GM12878 (cell line): ENCODE data around the gene PDZD2. TPM values are rescaled to one million over a fixed set of nuclear protein-coding genes. Genes with fewer than 3 reads are reported as not detected.

Source experiments
- ATAC-seq: fragments of 200-7000 bp; cut with Tn5 transposase; 3 replicates; pipeline ENCODE4 v1.9.1; 2020; ENCODE audit warnings: mild to moderate bottlenecking, moderate library complexity
- BruUV-seq: library from RNA; stranded (reverse); fragments of 400-500 nt; replicated peaks from 2 replicates; lab custom pipeline; 2021; lab: Mats Ljungman, UMichigan
- CTCF ChIA-PET: fragments of 300-600 bp; sonication (Branson Sonifier 250); formaldehyde crosslinking; extraction: SDS; loops from one replicate; lab custom pipeline; 2021; ENCODE audit warnings: inconsistent platforms; lab: Yijun Ruan, JAX
- POLR2A ChIA-PET: fragments of 350-600 bp; formaldehyde crosslinking; extraction: SDS; loops from one replicate; lab custom pipeline; 2021; ENCODE audit warnings: inconsistent platforms; lab: Charles Lee
- RAD21 ChIA-PET: fragments of 300-600 bp; sonication (Branson Sonifier 250); formaldehyde crosslinking; loops from one replicate; lab custom pipeline; 2023; ENCODE audit warnings: antibody characterized with exemption; ENCODE audit not compliant: unreplicated experiment; lab: Charles Lee
- SMC1A ChIA-PET: fragments of 300-600 bp; sonication (Branson Sonifier 250); formaldehyde crosslinking; loops from one replicate; lab custom pipeline; 2023; ENCODE audit not compliant: unreplicated experiment, uncharacterized antibody; lab: Charles Lee
- DNase-seq: peaks from one replicate; pipeline ENCODE4 v3.0.0-alpha.2; 2011; ENCODE audit warnings: low read depth, low spot score
- FAIRE-seq: peaks from 3 replicates; lab custom pipeline; 2011; peaks lifted over from hg19 to GRCh38; lab: Jason Lieb, UNC
- H2AFZ ChIP-seq: 2 replicates; pipeline ENCODE4 v1.6.0; 2011; ENCODE audit warnings: low read depth, low read length, control low read depth; ENCODE audit not compliant: control insufficient read depth
- H3K27ac ChIP-seq: 2 replicates; pipeline ENCODE4 v1.5.1; 2011; ENCODE audit warnings: control low read depth; ENCODE audit not compliant: control insufficient read depth, insufficient read depth
- H3K27me3 ChIP-seq, 2 experiments: replicated peaks in 1 of 2; 2 replicates each; pipeline versions ENCODE4 v1.6.0 to v1.6.1; 2011; ENCODE audit warnings: low read length in 1 of 2; ENCODE audit not compliant: control insufficient read depth in 2 of 2, insufficient read depth in 2 of 2
- H3K36me3 ChIP-seq, 2 experiments: 2 replicates each; pipeline ENCODE4 v1.5.1; 2011; ENCODE audit warnings: low read length in 1 of 2; ENCODE audit not compliant: control insufficient read depth in 2 of 2, insufficient read depth in 2 of 2
- H3K4me1 ChIP-seq: 2 replicates; pipeline ENCODE4 v1.6.1; 2011; ENCODE audit warnings: mild to moderate bottlenecking, low read length, moderate library complexity, mixed read lengths; ENCODE audit not compliant: control insufficient read depth, insufficient read depth
- H3K4me2 ChIP-seq: 2 replicates; pipeline ENCODE4 v1.6.0; 2011; ENCODE audit warnings: control low read depth; ENCODE audit not compliant: control insufficient read depth, insufficient read depth
- H3K4me3 ChIP-seq: fragments of 200-600 bp; sonication (generic); 2 replicates; pipeline ENCODE4 v1.5.1; 2016
- H3K79me2 ChIP-seq: 2 replicates; pipeline ENCODE4 v1.6.0; 2011; ENCODE audit warnings: low read length; ENCODE audit not compliant: control insufficient read depth, insufficient read depth
- H3K9ac ChIP-seq: 2 replicates; pipeline ENCODE4 v1.8.0; 2011; ENCODE audit warnings: low read length, control low read depth, mixed read lengths; ENCODE audit not compliant: control insufficient read depth, insufficient read depth
- H3K9me3 ChIP-seq: replicated peaks from 3 replicates; pipeline ENCODE4 v1.5.1; 2011; ENCODE audit warnings: mild to moderate bottlenecking, low read length; ENCODE audit not compliant: control insufficient read depth, insufficient read depth
- H4K20me1 ChIP-seq: 2 replicates; pipeline ENCODE4 v1.6.0; 2011; ENCODE audit not compliant: control insufficient read depth, insufficient read depth
- FOXK2 ChIP-seq: fragments of 450-650 bp; IDR thresholded peaks from 2 replicates; pipeline ENCODE4 v1.6.1; 2017; ENCODE audit warnings: mild to moderate bottlenecking, moderate library complexity
- HCFC1 ChIP-seq: fragments of 150-350 bp; IDR thresholded peaks from 2 replicates; pipeline ENCODE4 v1.6.1; 2014; ENCODE audit warnings: low read length
- MTA2 ChIP-seq: fragments of 450-650 bp; IDR thresholded peaks from 2 replicates; pipeline ENCODE4 v1.6.1; 2016; ENCODE audit warnings: low read depth, mild to moderate bottlenecking, moderate library complexity
- SMC3 ChIP-seq: IDR thresholded peaks from 2 replicates; pipeline ENCODE4 v1.6.1; 2011; ENCODE audit warnings: low read length, improper control_type of control experiment, borderline replicate concordance
- YBX1 ChIP-seq: fragments of 450-650 bp; IDR thresholded peaks from 2 replicates; pipeline ENCODE4 v1.6.1; 2016; ENCODE audit warnings: antibody characterized with exemption
- ZBED1 ChIP-seq: IDR thresholded peaks from 2 replicates; pipeline ENCODE4 v1.6.1; 2016; ENCODE audit warnings: borderline replicate concordance
- WGBS: methylation state at CpG from one replicate; pipeline ENCODE4 v1.1.6; 2016; ENCODE audit warnings: low lambda C conversion rate; ENCODE audit not compliant: insufficient replicate concordance, insufficient coverage; ENCODE audit errors: missing lambda C conversion rate; 5-methylcytosine and 5-hydroxymethylcytosine counted together
- in situ Hi-C: fragments of 300-500 bp; cut with MboI; formaldehyde crosslinking; loops from 9 replicates; pipeline ENCODE4 v1.14.3; 2018; ENCODE audit warnings: mixed read lengths
- intact Hi-C: fragments of 100-400 bp; cut with micrococcal nuclease; formaldehyde crosslinking; loops from one replicate; pipeline ENCODE4 v1.14.2; 2022; ENCODE audit not compliant: unreplicated experiment
- polyA plus RNA-seq, 11 experiments: library from polyadenylated mRNA; depleted of rRNA in 4 of 11; unstranded in 6 of 11; stranded (reverse) in 5 of 11; fragments of >200 nt; fragmentation: Nextera tagmentation in 4 of 11; fragmentation: Illumina TruSeq in 1 of 11; extraction: Ambion mirVana in 4 of 11; extraction: Trizol in 1 of 11; gene quantifications; 1 replicate in 1 of 11; 2 replicates in 10 of 11; pipeline versions ENCODE4 v1.2.1 to v1.2.3, GENCODE V29; 2011 to 2016; ENCODE audit warnings: inconsistent platforms in 2 of 11, missing spikeins in 2 of 11, low read depth in 1 of 11
- total RNA-seq, 4 experiments: library from RNA; depleted of rRNA in 3 of 4; stranded (reverse); fragments of >200 nt in 3 of 4; fragmentation: Illumina TruSeq in 1 of 4; extraction: Trizol in 1 of 4; gene quantifications; 2 replicates each; pipeline versions ENCODE4 v1.2.1 to v1.2.3, GENCODE V29; 2013 to 2021
- TF ChIP-seq, protein P1 (sequence below): fragments of 450-650 bp; IDR thresholded peaks from 2 replicates; pipeline ENCODE4 v1.6.1; 2017; ENCODE audit warnings: mild to moderate bottlenecking, moderate library complexity
- TF ChIP-seq, protein P2 (sequence below): IDR thresholded peaks from 2 replicates; pipeline ENCODE4 v1.6.1; 2012; ENCODE audit warnings: improper control_type of control experiment, low read depth, low read length; ENCODE audit not compliant: insufficient replicate concordance
- TF ChIP-seq, protein P3 (sequence below): fragments of 450-650 bp; formaldehyde crosslinking; IDR thresholded peaks from 2 replicates; pipeline ENCODE4 v1.4.0; 2020; ENCODE audit warnings: mild to moderate bottlenecking, moderate library complexity

Gene PDZD2
- total and polyA plus RNA-seq, 10 of the 15 experiments (the other 5 are each of a cell fraction or from before 2014, with no cell fraction given) = 0.01 to 0.58 (median 0.29) TPM; not detected in 3

DNA sequence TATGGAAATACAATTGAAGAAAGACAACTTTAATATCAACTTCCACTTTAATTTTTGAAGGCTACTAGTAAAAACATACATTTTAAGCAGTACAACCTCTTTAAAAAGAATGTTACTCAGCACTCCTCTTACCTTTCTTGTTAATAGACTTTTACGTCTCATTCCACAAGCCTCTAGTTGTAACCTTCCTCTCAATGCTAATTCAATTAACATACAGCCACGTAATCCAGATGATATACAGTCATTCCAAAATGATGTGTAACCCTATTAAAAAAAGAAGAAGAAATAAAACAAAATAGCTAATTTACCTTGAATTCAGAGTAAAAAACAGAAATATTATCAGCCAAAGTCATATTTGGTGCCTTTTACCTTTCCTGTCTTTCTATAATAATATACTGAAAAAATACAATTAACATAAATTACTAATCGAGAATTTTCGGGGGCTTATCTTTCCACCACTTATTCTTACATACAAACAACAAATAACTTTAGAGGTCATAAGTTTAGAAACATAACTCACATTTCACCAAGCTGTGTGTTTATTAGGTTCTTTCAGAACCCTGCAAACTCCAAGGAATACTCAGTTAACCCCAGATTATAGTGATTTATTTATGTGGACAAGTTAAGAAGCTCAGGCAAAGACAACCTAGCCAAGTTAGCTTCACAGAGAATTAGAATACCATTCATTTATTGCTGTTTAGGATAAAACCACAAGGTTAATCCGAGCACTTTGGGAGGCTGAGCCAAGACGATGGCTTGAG lies 504.9 kb downstream of the PDZD2 start:
- WGBS = 98% methylated on average over 6 of the region's 6 CpGs
- Histone ChIP-seq H3K4me2 (no peak overlapping the region), H3K4me3 (no peak overlapping the region), H4K20me1 (no peaks in the 10 kb centered on the region), H3K27me3 (no peaks in the 10 kb centered on the region), H3K79me2 (peaks cover 49% of the 10 kb centered on the region), H3K4me1 (no peaks in the 10 kb centered on the region), H3K27ac (no peak overlapping the region), H3K9me3 (no peaks in the 10 kb centered on the region), H3K9ac (no peak overlapping the region), H3K36me3 (peaks cover 0 to 6% of the 10 kb centered on the region in 2 experiments; a peak in 3 of 4 replicates), H2AFZ (no peak overlapping the region)
- ATAC-seq (no peak), DNase-seq (no peak), FAIRE-seq (no peak)
- POLR2A ChIA-PET = interaction anchor here (0.6 kb wide), 1 partner anchor 27 kb away, joined by 3 read pairs; no protein-coding TSS in a partner anchor
- SMC1A ChIA-PET = interaction anchor here (0.8 to 1.3 kb wide), 3 partner anchors 8 to 49 kb away, joined by 3 to 4 read pairs (median 4); no protein-coding TSS in a partner anchor
- CTCF ChIA-PET = interaction anchor here (0.6 to 1.8 kb wide), 4 partner anchors 8 to 186 kb away, joined by 3 to 7 read pairs (median 4); no protein-coding TSS in a partner anchor
- RAD21 ChIA-PET = no interaction called here
- BruUV-seq = no TSS peak
- intact Hi-C loops = no loop called here
- in situ Hi-C loops = no loop called here
- TF ChIP-seq FOXK2 (no peak), SMC3 (no peak), ZBED1 (no peak), HCFC1 (no peak), YBX1 (no peak), MTA2 (no peak)
- TF ChIP-seq, protein P1, sequence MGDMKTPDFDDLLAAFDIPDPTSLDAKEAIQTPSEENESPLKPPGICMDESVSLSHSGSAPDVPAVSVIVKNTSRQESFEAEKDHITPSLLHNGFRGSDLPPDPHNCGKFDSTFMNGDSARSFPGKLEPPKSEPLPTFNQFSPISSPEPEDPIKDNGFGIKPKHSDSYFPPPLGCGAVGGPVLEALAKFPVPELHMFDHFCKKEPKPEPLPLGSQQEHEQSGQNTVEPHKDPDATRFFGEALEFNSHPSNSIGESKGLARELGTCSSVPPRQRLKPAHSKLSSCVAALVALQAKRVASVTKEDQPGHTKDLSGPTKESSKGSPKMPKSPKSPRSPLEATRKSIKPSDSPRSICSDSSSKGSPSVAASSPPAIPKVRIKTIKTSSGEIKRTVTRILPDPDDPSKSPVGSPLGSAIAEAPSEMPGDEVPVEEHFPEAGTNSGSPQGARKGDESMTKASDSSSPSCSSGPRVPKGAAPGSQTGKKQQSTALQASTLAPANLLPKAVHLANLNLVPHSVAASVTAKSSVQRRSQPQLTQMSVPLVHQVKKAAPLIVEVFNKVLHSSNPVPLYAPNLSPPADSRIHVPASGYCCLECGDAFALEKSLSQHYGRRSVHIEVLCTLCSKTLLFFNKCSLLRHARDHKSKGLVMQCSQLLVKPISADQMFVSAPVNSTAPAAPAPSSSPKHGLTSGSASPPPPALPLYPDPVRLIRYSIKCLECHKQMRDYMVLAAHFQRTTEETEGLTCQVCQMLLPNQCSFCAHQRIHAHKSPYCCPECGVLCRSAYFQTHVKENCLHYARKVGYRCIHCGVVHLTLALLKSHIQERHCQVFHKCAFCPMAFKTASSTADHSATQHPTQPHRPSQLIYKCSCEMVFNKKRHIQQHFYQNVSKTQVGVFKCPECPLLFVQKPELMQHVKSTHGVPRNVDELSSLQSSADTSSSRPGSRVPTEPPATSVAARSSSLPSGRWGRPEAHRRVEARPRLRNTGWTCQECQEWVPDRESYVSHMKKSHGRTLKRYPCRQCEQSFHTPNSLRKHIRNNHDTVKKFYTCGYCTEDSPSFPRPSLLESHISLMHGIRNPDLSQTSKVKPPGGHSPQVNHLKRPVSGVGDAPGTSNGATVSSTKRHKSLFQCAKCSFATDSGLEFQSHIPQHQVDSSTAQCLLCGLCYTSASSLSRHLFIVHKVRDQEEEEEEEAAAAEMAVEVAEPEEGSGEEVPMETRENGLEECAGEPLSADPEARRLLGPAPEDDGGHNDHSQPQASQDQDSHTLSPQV = no peak
- TF ChIP-seq, protein P2, sequence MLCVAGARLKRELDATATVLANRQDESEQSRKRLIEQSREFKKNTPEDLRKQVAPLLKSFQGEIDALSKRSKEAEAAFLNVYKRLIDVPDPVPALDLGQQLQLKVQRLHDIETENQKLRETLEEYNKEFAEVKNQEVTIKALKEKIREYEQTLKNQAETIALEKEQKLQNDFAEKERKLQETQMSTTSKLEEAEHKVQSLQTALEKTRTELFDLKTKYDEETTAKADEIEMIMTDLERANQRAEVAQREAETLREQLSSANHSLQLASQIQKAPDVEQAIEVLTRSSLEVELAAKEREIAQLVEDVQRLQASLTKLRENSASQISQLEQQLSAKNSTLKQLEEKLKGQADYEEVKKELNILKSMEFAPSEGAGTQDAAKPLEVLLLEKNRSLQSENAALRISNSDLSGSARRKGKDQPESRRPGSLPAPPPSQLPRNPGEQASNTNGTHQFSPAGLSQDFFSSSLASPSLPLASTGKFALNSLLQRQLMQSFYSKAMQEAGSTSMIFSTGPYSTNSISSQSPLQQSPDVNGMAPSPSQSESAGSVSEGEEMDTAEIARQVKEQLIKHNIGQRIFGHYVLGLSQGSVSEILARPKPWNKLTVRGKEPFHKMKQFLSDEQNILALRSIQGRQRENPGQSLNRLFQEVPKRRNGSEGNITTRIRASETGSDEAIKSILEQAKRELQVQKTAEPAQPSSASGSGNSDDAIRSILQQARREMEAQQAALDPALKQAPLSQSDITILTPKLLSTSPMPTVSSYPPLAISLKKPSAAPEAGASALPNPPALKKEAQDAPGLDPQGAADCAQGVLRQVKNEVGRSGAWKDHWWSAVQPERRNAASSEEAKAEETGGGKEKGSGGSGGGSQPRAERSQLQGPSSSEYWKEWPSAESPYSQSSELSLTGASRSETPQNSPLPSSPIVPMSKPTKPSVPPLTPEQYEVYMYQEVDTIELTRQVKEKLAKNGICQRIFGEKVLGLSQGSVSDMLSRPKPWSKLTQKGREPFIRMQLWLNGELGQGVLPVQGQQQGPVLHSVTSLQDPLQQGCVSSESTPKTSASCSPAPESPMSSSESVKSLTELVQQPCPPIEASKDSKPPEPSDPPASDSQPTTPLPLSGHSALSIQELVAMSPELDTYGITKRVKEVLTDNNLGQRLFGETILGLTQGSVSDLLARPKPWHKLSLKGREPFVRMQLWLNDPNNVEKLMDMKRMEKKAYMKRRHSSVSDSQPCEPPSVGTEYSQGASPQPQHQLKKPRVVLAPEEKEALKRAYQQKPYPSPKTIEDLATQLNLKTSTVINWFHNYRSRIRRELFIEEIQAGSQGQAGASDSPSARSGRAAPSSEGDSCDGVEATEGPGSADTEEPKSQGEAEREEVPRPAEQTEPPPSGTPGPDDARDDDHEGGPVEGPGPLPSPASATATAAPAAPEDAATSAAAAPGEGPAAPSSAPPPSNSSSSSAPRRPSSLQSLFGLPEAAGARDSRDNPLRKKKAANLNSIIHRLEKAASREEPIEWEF = no peak
- TF ChIP-seq, protein P3, sequence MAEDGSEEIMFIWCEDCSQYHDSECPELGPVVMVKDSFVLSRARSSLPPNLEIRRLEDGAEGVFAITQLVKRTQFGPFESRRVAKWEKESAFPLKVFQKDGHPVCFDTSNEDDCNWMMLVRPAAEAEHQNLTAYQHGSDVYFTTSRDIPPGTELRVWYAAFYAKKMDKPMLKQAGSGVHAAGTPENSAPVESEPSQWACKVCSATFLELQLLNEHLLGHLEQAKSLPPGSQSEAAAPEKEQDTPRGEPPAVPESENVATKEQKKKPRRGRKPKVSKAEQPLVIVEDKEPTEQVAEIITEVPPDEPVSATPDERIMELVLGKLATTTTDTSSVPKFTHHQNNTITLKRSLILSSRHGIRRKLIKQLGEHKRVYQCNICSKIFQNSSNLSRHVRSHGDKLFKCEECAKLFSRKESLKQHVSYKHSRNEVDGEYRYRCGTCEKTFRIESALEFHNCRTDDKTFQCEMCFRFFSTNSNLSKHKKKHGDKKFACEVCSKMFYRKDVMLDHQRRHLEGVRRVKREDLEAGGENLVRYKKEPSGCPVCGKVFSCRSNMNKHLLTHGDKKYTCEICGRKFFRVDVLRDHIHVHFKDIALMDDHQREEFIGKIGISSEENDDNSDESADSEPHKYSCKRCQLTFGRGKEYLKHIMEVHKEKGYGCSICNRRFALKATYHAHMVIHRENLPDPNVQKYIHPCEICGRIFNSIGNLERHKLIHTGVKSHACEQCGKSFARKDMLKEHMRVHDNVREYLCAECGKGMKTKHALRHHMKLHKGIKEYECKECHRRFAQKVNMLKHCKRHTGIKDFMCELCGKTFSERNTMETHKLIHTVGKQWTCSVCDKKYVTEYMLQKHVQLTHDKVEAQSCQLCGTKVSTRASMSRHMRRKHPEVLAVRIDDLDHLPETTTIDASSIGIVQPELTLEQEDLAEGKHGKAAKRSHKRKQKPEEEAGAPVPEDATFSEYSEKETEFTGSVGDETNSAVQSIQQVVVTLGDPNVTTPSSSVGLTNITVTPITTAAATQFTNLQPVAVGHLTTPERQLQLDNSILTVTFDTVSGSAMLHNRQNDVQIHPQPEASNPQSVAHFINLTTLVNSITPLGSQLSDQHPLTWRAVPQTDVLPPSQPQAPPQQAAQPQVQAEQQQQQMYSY (CRISPR knock-in tag) = no peak
